ENCODE measurements around the gene CAVIN3.

GRCh38 chr11:6315811-6316425 is 4.4 kb downstream of the CAVIN3 start:
- TF ChIP-seq CTCF (conservative IDR thresholded peaks at IDR 0.05 in 1 of 2, IDR thresholded peaks at IDR 0.05 in 1 of 2; ENCODE audit: extremely low read depth in 1 of 2, insufficient read depth in 1 of 2, low read depth in 1 of 2, low read length in 2 of 2) = peak; percentile 93 to 96
- TF ChIP-seq EZH2 (IDR thresholded peaks at IDR 0.05; ENCODE audit: borderline replicate concordance, low read length) = no peak

All from mammary epithelial cell (primary cell).